Stimulated activated CD4-positive, alpha-beta T cell treated with anti-CD3 and anti-CD28 coated beads, Interleukin-12 subunit alpha, Interleukin-12 subunit beta, amount 100 ng/mL, for 24 hours (primary cell): Measurements from ENCODE around the gene RNU1-2.
"Not testable (repeated sequence)": the region's sequence is repeated elsewhere in the genome, so short reads cannot be mapped to it uniquely, and the experiment has no call there.

ENCODE experiments used
- DNase-seq, 2 experiments: peaks; one replicate each; pipeline ENCODE4 v3.0.0-alpha.2; 2020; ENCODE audit warnings: low read depth in 2 of 2

The RNU1-2 gene

DNA sequence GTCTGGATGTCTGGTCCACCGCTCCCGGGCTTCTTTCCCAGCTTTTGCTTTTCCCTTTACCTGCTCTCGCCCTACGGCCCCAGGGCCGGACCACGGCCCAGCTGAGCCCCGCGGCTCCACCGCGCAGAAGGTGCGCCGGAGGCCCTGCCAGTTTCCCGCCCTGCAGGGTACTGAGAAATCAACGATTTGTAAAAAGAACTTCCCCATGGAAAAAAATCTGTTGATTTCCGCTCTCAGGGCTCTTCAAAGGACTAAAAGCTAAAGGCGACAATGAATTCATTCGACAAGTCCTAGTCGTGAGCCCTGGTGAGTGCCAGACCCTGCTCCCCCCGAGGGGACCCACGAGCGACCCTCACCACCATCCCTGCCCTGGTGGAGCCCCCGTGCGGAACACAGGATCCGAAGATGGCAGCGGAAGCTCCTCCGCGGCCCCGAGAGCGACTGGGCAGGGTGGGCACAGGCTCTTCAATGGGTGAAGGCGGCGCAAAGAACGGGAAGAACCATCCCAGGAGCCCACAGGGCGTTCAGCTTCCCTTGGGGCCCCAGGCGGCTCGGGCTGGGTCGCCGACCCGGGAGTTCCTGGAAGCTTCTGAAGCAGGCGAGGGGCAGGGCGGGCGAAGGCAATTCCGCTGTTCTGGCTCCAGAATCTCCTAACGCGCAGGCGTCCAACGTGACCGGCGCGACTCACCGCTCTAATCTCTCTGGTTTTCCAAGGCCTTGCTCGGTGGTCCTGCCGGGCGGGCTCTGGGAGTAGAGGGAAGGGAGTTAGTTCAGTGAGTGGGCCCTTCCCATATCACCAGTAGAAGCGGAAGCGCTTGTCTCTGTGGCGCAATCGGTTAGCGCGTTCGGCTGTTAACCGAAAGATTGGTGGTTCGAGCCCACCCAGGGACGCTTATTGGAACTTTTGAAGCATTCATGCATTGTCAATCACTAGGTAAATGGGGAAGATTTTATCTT, 6.6 kb upstream of the RNU1-2 start:
- DNase-seq: peak; percentile 65 to 81

DNA sequence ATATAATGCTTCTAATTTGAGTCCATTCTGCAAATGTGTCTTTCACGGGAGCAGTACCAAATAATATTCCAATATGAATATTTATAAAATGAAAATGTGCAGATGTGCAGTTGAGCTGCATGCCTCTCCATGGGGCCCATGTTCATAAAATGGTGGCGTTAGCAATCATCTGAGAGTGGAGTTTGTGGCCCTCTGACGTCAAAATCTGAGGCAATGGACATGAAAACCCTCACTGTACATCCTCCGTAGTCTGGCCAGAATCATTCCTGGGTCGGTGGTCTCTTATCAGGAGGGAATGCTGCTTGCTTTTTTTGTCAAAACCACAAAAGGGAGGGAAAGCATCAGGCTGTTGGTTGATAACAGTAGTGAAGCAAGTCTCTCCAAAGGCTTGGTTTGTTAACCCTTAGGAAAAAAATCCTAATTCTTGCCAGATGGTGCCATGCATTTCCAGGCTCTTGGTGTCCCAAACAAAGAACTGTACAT, 5.2 kb upstream of the RNU1-2 start:
- DNase-seq: not testable (repeated sequence)

DNA sequence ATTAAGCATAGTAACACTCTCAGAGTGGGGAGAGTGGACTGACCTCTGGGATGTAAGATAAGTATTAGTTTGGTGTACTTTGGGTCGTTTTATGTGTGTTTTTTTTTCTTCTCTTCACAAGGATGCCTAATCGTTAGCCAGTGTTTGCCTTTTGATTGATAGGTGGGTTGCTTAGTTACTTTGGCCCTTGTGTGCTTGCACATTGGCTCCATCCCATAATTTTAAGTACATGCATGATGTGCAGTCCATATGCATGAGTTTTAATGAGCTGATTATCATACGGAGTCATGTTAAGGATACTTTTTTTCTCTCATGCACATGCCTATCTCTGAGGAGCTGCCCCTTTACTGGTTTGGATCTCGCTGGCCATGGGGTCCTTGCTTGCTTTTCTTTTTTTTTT, 4.7 kb upstream of the RNU1-2 start:
- DNase-seq: not testable (repeated sequence)

DNA sequence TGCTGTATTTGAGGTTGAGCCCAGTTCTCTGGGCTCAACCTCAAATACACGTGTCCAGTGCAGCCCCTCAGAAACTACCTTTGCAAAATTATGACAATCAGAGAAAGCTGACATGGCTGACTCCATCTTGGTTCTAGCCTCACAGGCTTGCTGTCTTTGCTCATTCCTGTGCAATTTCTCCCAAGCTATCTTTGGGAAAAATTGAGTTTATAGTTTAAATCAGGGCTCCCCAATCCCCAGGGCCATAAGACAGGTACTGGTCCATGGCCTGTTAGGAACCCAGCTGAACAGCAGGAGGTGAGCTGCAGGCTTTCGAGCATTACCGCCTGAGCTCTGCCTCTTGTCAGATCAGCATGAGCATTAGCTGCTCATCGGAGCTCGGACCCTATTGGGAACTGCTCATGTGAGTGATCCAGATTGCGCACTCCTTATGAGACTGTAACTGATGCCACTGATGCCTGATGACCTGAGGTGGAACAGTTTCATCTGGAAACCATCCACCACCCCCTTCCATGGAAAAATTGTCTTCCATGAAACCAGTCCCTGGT, 2.7 kb upstream of the RNU1-2 start:
- DNase-seq: not testable (repeated sequence)

DNA sequence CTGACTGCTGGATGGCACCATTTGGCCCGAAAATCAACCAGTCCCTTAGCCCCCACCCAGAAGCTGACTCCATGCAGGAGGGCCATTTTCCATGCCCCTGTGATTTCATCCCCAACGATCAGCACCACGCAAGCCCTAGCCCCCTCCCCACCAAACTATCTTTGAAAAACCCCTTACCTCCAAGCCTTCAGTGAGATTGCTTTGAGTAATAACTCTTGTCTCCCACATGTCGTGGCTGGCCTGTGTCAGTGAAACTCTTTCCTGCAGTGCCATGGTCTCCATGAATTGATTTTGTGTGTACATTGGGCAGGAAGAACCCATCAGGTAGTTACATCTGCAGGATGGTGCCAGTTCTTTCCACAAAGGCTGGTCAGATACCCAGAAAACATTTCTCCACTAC, 2.0 kb upstream of the RNU1-2 start:
- not testable (repeated sequence) for DNase-seq

DNA sequence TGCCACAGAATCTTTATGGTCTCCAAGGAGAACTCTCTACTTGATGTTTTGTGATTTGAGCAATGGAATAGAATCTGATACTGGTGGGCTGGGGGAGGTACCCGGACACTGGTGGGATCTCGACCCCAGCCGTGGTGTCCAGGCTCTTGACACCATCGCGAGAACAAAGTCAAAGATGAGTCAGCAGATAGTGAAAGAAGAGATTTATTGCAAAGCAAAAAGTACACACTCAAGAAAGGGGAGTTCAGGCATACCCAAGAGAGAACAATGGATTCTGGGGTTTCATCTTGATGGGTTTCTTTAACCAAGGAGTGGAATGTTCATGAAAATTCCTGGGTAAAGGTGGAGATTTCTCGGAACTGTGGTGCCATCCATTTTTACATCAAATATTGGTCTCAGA, 1.4 kb upstream of the RNU1-2 start:
- not testable (repeated sequence) for DNase-seq

DNA sequence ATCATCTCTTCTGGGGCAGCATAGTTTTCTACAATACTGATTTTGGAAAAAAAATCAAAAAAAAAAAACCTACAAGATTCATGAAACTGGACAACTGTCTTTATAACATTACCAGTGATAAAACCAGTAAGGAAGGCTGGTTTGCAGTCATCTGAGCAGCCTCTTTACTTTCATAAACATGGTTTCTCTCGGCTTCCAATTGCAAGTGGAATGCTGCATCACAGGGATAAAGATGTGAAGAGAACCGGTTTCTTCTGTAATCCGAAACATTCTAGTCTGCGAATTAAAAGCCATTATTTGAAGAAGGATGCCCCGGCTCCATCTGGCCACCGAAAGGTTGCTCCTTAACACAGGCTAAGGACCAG, 565 bp upstream of the RNU1-2 start:
- not testable (repeated sequence) for DNase-seq

DNA sequence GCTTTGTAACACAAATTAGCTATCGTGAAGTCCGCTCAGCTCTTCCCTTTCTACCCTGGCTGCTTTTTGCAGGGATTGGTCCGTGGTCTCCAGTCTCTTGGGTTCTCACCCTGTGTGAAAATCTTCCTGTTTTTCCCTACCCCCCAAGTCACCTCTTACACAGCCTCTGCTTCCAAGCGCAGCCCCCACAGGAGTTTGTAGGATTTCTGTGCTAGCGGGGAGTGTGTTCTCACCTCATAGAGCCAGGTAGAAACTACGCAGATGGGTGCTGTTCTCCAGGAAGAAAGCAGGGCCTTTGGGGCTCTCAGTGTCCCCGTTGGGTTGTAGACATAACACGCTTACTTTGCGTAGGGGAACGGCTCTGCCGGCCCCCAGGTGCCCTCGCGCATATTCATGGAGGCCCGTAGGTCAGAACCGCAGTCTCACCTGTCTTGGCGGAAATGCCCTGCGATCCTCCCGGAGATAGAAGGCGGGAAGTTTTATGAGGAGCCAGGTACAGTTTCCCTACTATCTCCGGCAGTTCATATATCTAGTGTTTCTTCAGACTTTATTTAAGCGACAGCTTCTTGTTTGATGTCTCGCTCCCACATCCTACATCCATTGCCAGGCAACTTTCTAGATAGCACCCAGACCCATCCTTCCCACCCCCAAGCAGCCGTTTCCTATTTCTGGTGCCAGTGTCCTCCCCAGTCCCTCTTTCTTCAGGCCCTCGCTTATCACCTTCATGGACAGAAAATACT, 706 bp downstream of the RNU1-2 start:
- DNase-seq: peak; percentile 74 to 85

DNA sequence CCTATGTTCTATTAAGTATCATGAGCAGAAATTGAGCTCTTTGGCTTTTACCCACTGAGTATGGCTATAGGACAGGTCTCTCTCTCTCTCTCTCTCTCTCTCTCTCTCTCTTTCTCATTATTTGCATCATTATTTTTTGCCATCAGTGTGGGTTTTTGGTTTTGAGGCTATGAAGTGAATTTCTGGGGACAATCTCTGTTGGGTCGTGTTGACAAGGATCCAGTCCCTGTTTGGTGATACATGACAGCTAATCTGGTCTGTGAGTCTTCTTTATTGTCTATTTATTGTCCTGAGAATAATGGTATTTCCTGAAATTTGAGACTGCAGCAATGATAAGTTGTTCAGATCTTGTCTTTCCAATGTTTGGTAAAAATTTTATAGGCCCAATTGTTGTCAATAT, 1.9 kb downstream of the RNU1-2 start:
- DNase-seq: not testable (repeated sequence)

DNA sequence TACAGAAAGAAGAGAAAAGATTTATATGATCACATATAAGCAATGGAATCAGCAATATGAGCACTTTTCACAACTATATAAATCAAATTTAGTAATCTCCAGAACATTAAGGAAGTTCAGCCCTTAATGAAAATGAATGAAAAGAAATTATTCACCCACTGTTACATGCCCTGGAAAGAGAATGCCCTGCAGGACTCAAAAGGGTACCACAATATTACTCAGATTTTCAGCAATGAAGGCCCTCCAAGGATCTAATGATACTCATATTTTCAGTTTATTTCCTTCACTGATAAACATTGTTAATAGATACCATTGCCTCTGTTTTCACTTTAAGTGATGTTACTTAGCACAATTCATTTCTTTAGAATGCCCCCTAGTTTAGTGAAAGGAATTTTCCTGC, 2.5 kb downstream of the RNU1-2 start:
- not testable (repeated sequence) for DNase-seq

DNA sequence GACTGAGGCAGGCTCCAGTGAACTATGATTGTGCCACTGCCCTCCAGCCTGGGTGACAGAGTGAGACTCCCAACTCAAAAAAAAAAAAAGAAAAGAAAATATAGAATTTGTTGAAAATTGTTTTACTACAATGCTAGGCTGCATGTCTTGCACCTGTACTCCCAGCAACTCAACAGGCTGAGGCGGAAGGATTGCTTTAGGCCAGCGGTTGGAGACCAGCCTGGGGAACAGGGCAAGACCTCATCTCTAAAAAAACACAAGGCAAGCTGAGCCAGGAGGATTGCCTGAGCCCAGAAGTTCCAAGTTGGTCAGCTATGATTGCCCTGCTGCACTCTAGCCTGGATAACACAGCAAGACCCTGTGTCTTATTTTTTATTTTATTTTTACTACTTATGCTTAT, 3.2 kb downstream of the RNU1-2 start:
- not testable (repeated sequence) for DNase-seq

DNA sequence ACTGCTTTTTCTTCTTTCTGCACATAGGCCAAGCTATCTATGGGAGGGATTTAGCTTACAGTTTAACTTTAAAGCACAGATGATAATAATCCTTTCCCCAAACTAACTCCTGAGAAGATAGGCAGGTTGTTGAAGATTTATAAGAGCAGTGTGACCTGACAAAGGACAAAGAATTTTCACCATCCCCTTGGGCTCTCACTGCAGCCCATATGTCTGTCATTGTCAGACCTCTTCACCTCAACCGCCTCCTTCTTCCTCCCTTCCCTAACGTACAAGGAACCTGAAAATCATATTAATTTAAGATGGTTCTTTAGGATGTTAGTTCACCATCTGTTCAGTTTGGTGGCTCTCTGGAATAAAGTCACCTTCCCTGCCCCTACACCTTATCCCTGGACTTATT, 5.0 kb downstream of the RNU1-2 start:
- DNase-seq: no peak

DNA sequence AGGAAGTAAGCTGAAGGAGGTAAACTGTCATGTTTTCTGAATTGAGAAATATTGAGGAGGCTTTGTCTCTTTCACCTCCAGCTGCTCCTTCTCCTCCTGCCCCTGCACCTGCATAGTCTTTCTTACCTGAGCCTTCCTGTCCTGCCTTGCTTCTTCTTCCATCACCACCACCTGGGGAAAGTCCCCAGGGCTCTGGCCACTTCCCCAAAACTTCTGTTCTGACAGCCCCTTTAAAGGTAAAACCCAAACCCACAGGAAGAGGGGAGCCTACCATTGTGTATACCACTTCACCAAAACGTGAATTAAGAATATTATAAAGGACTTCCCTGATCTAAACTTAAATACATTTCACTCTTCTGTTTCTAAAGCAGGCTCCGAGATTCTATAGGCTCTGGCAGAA, 5.6 kb downstream of the RNU1-2 start:
- DNase-seq: not testable (repeated sequence)

DNA sequence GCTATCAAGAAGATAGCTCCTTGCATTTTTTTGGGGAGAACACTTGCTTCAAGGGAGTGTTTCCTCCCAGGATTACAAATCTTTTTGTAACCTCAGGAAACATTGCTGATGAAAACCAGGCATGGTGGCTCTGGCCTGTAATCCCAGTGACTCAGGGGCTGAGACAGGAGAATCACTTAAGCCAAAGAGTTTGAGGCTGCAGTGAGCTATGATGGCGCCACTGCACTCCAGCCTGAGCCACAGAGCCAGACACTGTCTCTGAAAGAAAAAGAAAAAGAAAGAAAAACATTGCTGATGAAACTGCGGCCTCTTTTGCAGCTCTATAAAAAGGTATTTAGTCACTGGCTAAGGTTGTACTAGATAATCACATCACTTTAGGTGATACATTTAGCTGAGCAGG, 7.3 kb downstream of the RNU1-2 start:
- no peak for DNase-seq

DNA sequence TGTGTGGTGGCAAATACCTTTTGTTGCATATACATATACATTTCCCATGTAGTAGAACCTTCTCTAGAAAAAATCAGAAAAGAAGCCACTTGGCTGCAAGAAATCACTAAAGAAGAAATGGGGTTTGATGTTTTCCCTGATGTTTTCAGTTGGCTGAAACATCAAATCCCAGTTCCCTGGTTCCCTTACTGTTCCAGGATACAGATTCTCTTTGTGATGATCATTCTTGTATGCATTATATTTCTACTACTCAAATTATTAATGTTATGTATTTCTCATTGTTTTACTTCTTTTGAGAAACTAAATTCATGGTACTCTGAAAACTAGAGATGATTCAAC, 7.6 kb downstream of the RNU1-2 start:
- no peak for DNase-seq

DNA sequence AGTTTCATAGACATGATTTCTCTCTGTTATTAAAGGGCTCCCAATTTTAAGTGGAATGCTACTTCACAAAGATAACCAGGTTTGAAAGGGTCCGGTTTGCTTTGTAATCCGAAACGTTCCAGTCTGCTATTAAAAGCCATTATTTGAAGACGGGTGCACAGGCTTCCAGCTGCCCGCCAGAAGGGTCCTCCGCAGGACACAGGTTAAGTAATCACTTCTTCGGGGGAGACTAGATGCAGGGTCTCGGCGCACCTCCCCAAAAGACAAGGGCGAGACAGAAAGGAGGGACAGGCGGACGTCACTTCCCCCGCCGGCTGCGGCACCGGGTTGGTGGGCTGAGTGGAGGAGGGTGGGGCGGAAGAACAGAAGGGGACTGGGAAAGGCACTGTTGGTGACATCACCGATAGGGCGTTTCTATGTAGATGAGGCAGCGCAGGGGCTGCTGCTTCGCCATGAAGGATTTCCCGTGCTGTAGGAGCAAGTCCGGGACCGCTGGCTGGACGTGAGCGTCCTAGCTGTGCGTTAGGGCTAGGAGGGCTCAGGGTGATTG, 8.9 kb downstream of the RNU1-2 start:
- DNase-seq: peak; percentile 98 to 99

DNA sequence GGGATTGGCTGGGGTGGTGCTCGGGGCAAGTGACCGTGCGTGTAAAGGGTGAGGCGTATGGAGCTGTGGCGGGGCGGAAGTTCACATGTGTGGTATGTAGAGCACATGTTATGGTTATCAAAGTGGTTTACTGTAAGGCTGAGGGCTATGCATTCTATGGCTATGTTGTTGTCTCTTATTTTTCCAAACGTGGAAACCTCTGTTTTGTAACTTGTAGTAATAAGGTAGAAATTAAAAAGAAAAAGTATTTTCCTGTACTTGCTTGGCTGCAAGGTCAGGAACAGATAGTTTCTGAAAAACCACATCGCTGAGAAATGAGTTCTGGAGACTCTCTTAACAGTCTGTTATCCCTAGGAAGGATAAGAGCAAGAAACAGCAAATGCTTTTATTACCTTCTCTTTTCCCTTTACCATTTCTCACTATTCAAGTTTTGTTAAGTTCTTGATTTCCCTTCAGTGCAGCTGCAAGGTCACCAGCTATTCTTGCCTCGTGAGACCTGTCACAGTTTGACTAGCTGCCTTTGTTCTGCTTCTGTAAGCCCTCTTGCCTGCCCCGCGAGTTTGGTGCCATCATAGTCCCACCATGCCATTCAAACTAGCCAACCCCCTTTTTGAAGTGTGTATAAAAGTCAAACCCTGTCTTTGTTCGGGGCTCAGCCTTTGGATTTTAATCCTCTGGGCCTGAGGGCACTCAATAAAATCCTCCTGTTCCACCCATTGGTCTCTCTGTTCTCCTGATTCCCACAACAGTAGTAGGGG, 9.5 kb downstream of the RNU1-2 start:
- DNase-seq: peak in 1 of 2 experiments; percentile 37

DNA sequence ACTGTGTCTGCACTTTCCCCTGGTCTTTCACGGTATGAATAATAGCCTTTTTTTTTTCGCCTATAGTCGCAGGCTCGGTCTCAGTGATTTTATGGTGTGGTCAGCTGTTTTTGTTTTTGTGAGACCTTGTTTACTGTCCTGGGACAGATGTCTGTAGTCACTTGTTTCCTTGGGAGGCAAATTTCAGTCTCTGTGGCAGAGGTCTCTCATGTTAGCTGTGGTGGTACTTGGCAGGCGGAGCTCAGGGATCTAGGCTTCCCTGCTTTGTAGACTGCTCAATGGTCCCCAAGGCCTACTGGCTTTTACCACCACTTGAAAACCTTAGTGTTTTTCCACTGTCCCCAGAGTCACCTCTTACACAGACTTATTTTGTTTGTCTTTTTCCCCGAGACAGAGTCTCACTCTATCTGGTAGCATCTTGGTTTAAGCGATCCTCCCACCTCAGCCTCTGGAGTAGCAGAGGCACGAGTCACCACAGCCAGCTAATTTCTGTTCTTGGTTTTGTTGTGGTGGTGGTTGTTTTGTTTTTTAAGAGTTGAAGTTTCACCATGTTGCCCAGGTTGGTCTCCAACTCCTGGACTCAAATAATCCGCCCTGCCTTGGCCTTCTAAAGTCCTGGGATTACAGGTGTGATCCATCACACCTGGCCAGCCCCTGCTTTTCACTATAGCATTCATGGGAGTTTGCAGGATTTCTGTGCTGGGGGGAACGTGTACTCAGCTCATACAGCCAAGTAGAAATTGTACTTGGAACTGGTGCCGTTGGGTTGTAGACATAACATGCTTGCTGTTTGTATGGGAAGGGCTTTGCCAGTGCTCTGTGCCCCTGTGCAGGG, 10.3 kb downstream of the RNU1-2 start:
- no peak for DNase-seq

DNA sequence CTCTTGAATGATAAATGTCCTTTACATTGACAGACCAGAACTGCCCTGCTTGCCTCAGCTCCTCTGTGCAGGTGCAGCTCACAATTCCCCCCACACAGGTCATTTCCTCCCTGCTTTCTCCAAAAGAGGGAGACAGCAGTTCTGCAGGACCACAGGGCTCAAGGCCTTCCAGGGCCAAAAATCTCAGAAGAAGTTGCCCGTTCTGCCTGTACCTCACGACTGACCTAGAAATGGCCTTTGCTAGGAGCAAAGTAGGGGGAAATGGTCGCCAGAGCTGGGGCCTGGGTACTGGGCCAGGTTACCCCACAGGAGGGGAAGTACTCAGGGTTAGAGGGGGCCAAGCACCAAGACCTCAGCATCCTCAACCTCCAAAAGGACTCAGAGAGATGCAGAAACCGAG, 11.1 kb downstream of the RNU1-2 start:
- DNase-seq: no peak

DNA sequence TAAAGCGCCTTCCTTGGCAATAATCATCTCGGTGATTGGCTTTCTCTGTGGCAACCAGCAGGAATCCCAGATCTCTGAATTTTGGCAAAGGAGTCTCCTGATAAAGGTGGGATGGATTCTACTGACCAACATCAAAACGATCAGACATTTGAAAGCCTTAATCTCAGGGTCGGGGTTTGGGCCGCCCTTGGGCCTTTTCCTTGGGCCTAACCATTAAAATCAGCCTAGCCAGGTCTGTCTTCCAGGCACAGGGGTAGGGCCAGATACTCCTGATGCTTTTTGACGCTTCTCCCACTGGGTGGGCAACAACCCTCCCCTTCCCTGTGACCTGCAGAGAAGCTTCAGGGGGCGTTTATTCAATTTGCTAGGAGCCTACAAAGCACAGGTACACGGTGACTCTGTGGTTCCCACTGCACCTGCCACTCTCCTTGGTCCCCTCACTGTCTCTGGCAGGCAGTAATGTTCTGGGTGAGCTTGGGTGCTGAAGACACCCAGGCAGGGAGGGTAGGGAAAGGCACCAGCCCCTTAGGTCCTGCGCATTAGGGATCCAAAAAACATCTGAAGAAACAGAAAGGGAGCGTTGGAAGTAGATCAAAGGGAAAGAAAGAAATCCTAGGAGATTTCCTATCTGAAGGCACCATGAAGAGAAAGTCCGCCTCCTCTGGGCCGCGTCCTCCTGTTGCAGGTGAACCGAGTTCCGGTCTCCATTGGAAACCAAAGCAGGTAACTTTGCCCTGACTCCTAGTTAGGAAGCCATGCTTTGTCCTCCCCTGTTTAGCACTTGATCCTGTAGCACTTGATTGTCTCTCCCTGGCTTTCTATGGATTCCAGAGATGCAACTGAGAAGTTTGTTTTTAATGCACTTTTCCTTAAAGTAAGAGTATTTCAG, 12.3 kb downstream of the RNU1-2 start:
- DNase-seq: no peak
